ENCODE results near the gene CLEC11A.

The CLEC11A gene

GRCh38 chr19:50729894-50730293 lies 6.7 kb downstream of the CLEC11A start:
- Histone ChIP-seq H3K36me3 (replicated peaks; ENCODE audit: insufficient read depth, low read length) (no peaks in the 10 kb centered on the region), H3K27me3 (replicated peaks; ENCODE audit: insufficient read depth, low read length) (peaks cover 63% of the 10 kb centered on the region), H3K4me1 (ENCODE audit: low read length) (no peaks in the 10 kb centered on the region), H4K20me1 (ENCODE audit: insufficient read depth, low read length) (no peaks in the 10 kb centered on the region), H3K27ac (ENCODE audit: low read length) (no peak overlapping the region), H3K9me2 (replicated peaks; ENCODE audit: insufficient read depth, low read length) (no peaks in the 10 kb centered on the region), H3K9ac (ENCODE audit: low read length) (no peak overlapping the region), H3K79me2 (ENCODE audit: low read length) (no peaks in the 10 kb centered on the region), H3K9me3 (replicated peaks; ENCODE audit: insufficient read depth, low read length) (no peaks in the 10 kb centered on the region), H2AFZ (ENCODE audit: low read length) (no peak overlapping the region), H3F3A (ENCODE audit: insufficient read depth, low read length) (no peaks in the 10 kb centered on the region), H3K4me2 (ENCODE audit: low read depth, low read length) (no peak overlapping the region), H3K4me3 (ENCODE audit: low read length) (no peak overlapping the region)
- TF ChIP-seq, protein P1, sequence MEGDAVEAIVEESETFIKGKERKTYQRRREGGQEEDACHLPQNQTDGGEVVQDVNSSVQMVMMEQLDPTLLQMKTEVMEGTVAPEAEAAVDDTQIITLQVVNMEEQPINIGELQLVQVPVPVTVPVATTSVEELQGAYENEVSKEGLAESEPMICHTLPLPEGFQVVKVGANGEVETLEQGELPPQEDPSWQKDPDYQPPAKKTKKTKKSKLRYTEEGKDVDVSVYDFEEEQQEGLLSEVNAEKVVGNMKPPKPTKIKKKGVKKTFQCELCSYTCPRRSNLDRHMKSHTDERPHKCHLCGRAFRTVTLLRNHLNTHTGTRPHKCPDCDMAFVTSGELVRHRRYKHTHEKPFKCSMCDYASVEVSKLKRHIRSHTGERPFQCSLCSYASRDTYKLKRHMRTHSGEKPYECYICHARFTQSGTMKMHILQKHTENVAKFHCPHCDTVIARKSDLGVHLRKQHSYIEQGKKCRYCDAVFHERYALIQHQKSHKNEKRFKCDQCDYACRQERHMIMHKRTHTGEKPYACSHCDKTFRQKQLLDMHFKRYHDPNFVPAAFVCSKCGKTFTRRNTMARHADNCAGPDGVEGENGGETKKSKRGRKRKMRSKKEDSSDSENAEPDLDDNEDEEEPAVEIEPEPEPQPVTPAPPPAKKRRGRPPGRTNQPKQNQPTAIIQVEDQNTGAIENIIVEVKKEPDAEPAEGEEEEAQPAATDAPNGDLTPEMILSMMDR (IDR thresholded peaks at IDR 0.05; ENCODE audit: low read length), result no peak
- no peak for TF ChIP-seq EZH2phosphoT487 (IDR thresholded peaks at IDR 0.05; ENCODE audit: low read length)
- TF ChIP-seq EZH2 (optimal IDR thresholded peaks at IDR 0.05; ENCODE audit: low read depth, low read length), result no peak
- DNase-seq, result no peak

GRCh38 chr19:50735869-50736268 lies 12.7 kb downstream of the CLEC11A start:
- no peak for DNase-seq
- Histone ChIP-seq H3F3A (ENCODE audit: insufficient read depth, low read length) (no peaks in the 10 kb centered on the region), H3K9me2 (replicated peaks; ENCODE audit: insufficient read depth, low read length) (no peaks in the 10 kb centered on the region), H3K36me3 (replicated peaks; ENCODE audit: insufficient read depth, low read length) (no peaks in the 10 kb centered on the region), H3K4me3 (ENCODE audit: low read length) (no peak overlapping the region), H3K4me2 (ENCODE audit: low read depth, low read length) (no peak overlapping the region), H3K27ac (ENCODE audit: low read length) (no peak overlapping the region), H3K9me3 (replicated peaks; ENCODE audit: insufficient read depth, low read length) (no peaks in the 10 kb centered on the region), H3K27me3 (replicated peaks; ENCODE audit: insufficient read depth, low read length) (peaks cover 95% of the 10 kb centered on the region), H3K4me1 (ENCODE audit: low read length) (no peaks in the 10 kb centered on the region), H2AFZ (ENCODE audit: low read length) (no peak overlapping the region), H3K79me2 (ENCODE audit: low read length) (no peaks in the 10 kb centered on the region), H3K9ac (ENCODE audit: low read length) (no peak overlapping the region), H4K20me1 (ENCODE audit: insufficient read depth, low read length) (no peaks in the 10 kb centered on the region)
- TF ChIP-seq EZH2phosphoT487 (IDR thresholded peaks at IDR 0.05; ENCODE audit: low read length), result no peak
- TF ChIP-seq, protein P1 (IDR thresholded peaks at IDR 0.05; ENCODE audit: low read length), result no peak
- TF ChIP-seq EZH2 (optimal IDR thresholded peaks at IDR 0.05; ENCODE audit: low read depth, low read length), result no peak

GRCh38 chr19:50736338-50736737 lies 13.2 kb downstream of the CLEC11A start:
- H3K4me1 ChIP-seq (ENCODE audit: low read length), result no peaks in the 10 kb centered on the region
- peaks cover 95% of the 10 kb centered on the region for H3K27me3 ChIP-seq (replicated peaks; ENCODE audit: insufficient read depth, low read length)
- H3K36me3 ChIP-seq (replicated peaks; ENCODE audit: insufficient read depth, low read length), result no peaks in the 10 kb centered on the region
- no peak overlapping the region for H3K9ac ChIP-seq (ENCODE audit: low read length)
- H3K9me2 ChIP-seq (replicated peaks; ENCODE audit: insufficient read depth, low read length), result no peaks in the 10 kb centered on the region
- H4K20me1 ChIP-seq (ENCODE audit: insufficient read depth, low read length), result no peaks in the 10 kb centered on the region
- H3K9me3 ChIP-seq (replicated peaks; ENCODE audit: insufficient read depth, low read length), result no peaks in the 10 kb centered on the region
- H3K27ac ChIP-seq (ENCODE audit: low read length), result no peak overlapping the region
- H3F3A ChIP-seq (ENCODE audit: insufficient read depth, low read length), result no peaks in the 10 kb centered on the region
- DNase-seq, result no peak
- H3K4me3 ChIP-seq (ENCODE audit: low read length), result no peak overlapping the region
- H2AFZ ChIP-seq (ENCODE audit: low read length), result no peak overlapping the region
- H3K4me2 ChIP-seq (ENCODE audit: low read depth, low read length), result no peak overlapping the region
- TF ChIP-seq, protein P1 (IDR thresholded peaks at IDR 0.05; ENCODE audit: low read length), result no peak
- TF ChIP-seq EZH2 (optimal IDR thresholded peaks at IDR 0.05; ENCODE audit: low read depth, low read length) (no peak), EZH2phosphoT487 (IDR thresholded peaks at IDR 0.05; ENCODE audit: low read length) (no peak)
- H3K79me2 ChIP-seq (ENCODE audit: low read length), result no peaks in the 10 kb centered on the region
